ENCODE measurements around the gene FBXL15.

Gene FBXL15

GRCh38 chr10:102396730-102397151 is 23.9 kb upstream of the FBXL15 start:
- CTCF ChIA-PET = interaction anchor here (1.0 to 9.6 kb wide), 6 partner anchors 12 to 227 kb away, joined by 3 to 213 read pairs (median 6); partner anchors contain the start of genes ELOVL3 and FBXL15
- POLR2A ChIA-PET = no interaction called here
- DNase-seq (ENCODE audit: extremely low spot score) = no peak
- TF ChIP-seq, protein P1, sequence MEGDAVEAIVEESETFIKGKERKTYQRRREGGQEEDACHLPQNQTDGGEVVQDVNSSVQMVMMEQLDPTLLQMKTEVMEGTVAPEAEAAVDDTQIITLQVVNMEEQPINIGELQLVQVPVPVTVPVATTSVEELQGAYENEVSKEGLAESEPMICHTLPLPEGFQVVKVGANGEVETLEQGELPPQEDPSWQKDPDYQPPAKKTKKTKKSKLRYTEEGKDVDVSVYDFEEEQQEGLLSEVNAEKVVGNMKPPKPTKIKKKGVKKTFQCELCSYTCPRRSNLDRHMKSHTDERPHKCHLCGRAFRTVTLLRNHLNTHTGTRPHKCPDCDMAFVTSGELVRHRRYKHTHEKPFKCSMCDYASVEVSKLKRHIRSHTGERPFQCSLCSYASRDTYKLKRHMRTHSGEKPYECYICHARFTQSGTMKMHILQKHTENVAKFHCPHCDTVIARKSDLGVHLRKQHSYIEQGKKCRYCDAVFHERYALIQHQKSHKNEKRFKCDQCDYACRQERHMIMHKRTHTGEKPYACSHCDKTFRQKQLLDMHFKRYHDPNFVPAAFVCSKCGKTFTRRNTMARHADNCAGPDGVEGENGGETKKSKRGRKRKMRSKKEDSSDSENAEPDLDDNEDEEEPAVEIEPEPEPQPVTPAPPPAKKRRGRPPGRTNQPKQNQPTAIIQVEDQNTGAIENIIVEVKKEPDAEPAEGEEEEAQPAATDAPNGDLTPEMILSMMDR (IDR thresholded peaks at IDR 0.05; ENCODE audit: control extremely low read depth, extremely low read depth, low read depth, missing control alignments) = no peak

DNA sequence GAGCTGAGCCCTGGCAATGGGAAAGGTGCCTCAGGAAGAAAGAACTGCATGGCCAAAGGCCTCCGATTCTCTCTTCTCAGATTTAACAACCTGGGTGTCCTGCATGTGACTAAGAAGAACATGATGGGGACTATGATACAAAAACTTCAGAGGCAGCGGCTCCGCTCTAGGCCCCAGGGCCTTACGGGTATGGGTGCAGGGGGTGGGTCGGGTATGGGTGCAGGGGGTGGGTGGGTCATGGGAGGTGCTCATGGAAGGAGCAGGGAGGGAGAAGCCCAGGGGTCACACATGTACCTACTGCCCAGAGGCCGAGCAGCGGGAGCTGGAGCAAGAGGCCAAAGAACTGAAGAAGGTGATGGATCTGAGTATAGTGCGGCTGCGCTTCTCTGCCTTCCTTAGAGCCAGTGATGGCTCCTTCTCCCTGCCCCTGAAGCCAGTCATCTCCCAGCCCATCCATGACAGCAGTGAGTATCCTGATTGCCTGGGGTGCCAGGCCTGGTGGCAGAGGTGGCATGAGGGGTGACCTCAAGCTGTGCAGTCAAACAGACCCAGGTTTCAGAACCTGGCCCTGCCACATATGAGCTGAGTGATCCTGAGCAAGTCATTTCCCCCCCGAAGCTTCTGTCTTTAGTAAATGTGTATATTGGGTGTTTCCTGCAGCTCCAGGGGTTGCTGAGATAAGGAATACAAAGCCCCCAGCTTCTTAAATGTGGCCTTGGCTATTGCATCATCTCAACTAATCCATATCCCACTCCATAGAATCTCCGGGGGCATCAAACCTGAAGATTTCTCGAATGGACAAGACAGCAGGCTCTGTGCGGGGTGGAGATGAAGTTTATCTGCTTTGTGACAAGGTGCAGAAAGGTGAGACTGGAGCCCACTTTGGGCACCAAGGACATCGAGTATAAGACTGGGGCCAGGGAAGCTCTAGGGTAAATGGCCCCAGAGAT is 23.1 kb upstream of the FBXL15 start:
- TF ChIP-seq, protein P1 (IDR thresholded peaks at IDR 0.05; ENCODE audit: control extremely low read depth, extremely low read depth, low read depth, missing control alignments) = no peak
- POLR2A ChIA-PET = interaction anchor here (0.8 kb wide), 1 partner anchor 13 kb away, joined by 3 read pairs; no protein-coding TSS in a partner anchor
- DNase-seq (ENCODE audit: extremely low spot score) = no peak
- CTCF ChIA-PET = interaction anchor here (1.3 to 9.6 kb wide), 9 partner anchors 12 to 228 kb away, joined by 3 to 213 read pairs (median 10); partner anchors contain the start of genes ELOVL3 and FBXL15

DNA sequence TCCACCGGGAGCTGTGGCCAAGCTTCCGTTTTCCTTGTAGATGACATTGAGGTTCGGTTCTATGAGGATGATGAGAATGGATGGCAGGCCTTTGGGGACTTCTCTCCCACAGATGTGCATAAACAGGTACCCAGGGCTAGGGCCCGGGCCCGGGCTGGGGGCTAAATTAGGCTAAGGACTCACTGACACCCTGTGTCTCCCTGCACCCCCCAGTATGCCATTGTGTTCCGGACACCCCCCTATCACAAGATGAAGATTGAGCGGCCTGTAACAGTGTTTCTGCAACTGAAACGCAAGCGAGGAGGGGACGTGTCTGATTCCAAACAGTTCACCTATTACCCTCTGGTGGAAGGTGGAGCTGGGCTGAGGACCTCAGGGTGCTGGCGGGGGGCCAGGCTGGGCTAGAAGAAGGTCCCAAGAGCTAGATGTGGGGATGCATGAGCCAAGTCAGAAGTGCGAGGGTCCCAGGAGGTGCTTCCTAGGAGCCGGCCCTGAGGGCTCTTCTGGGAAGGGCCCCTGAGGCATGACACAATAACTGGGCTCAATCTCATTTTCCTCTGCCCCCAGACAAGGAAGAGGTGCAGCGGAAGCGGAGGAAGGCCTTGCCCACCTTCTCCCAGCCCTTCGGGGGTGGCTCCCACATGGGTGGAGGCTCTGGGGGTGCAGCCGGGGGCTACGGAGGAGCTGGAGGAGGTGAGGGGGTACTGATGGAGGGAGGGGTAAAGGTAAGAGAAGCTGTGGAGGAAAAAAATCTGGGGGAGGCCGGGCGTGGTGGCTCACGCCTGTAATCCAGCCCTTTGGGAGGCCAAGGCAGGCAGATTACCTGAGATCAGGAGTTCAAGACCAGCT is 22.2 kb upstream of the FBXL15 start:
- TF ChIP-seq, protein P1 (IDR thresholded peaks at IDR 0.05; ENCODE audit: control extremely low read depth, extremely low read depth, low read depth, missing control alignments) = no peak
- ChIA-PET CTCF (interaction anchor here (0.8 to 9.6 kb wide), 30 partner anchors 9 to 239 kb away, joined by 3 to 213 read pairs (median 6); partner anchors contain the start of genes CUEDC2, ELOVL3, FBXL15 and GBF1), POLR2A (interaction anchor here (0.6 to 0.8 kb wide), 2 partner anchors 13 to 14 kb away, joined by 3 to 4 read pairs; no protein-coding TSS in a partner anchor)
- DNase-seq (ENCODE audit: extremely low spot score) = no peak

DNA sequence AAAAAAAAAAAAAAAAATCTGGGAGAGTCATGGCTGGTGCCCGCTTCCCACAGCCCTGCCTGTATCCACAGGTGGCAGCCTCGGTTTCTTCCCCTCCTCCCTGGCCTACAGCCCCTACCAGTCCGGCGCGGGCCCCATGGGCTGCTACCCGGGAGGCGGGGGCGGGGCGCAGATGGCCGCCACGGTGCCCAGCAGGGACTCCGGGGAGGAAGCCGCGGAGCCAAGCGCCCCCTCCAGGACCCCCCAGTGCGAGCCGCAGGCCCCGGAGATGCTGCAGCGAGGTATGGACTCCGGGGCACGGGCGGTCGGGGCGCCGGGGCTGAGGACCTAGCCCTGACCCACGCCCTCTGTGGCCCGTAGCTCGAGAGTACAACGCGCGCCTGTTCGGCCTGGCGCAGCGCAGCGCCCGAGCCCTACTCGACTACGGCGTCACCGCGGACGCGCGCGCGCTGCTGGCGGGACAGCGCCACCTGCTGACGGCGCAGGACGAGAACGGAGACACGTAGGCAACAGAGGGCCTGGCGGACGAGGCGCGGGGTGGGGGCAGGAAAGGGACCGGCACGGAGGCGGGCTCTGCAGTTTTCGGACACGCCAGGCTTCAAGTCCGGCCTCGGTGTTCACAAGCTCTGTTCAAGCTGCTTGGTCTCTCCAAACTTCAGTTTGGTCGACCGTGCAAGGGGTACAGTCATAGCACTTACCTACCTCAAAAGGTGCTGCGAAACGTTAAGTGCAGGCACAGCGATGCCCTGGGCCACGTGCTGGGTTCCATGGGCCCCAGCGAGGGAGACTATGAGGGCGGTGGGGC is 21.2 kb upstream of the FBXL15 start:
- POLR2A ChIA-PET = interaction anchor here (0.5 to 0.6 kb wide), 3 partner anchors 14 to 18 kb away, joined by 3 to 6 read pairs (median 4); no protein-coding TSS in a partner anchor
- CTCF ChIA-PET = interaction anchor here (0.6 to 9.6 kb wide), 50 partner anchors 8 to 264 kb away, joined by 3 to 213 read pairs (median 4); partner anchors contain the start of genes C10orf95, CUEDC2, ELOVL3 and FBXL15
- DNase-seq (ENCODE audit: extremely low spot score) = peak; percentile 89
- TF ChIP-seq, protein P1 (IDR thresholded peaks at IDR 0.05; ENCODE audit: control extremely low read depth, extremely low read depth, low read depth, missing control alignments) = peak; percentile 99

DNA sequence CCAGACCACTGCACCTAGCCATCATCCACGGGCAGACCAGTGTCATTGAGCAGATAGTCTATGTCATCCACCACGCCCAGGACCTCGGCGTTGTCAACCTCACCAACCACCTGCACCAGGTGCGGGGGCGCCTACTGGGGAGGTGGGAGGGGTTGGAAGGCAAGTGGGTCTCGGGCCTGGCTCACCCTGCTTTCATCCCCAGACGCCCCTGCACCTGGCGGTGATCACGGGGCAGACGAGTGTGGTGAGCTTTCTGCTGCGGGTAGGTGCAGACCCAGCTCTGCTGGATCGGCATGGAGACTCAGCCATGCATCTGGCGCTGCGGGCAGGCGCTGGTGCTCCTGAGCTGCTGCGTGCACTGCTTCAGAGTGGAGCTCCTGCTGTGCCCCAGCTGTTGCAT is 20.6 kb upstream of the FBXL15 start:
- ChIA-PET CTCF (interaction anchor here (0.7 to 9.6 kb wide), 31 partner anchors 7 to 265 kb away, joined by 3 to 213 read pairs (median 8); partner anchors contain the start of genes C10orf95, CUEDC2, ELOVL3 and FBXL15), POLR2A (interaction anchor here (0.5 kb wide), 1 partner anchor 18 kb away, joined by 6 read pairs; no protein-coding TSS in a partner anchor)
- TF ChIP-seq, protein P1 (IDR thresholded peaks at IDR 0.05; ENCODE audit: control extremely low read depth, extremely low read depth, low read depth, missing control alignments) = no peak
- DNase-seq (ENCODE audit: extremely low spot score) = no peak
